ELR (cell line): Measurements from ENCODE around the gene KCNIP4.

Experiments
- DNase-seq: peaks from one replicate; pipeline ENCODE4 v3.0.0-alpha.2; 2015; ENCODE audit warnings: low read depth

KCNIP4 gene

GRCh38 chr4:21046141-21046540 lies 902.4 kb downstream of the KCNIP4 start:
- no peak for DNase-seq

- DNase-seq = no peak
Measured at GRCh38 chr4:21045119-21045518, 903.5 kb downstream of the KCNIP4 start.

- no peak for DNase-seq
Measured at GRCh38 chr4:21041708-21042107, 906.9 kb downstream of the KCNIP4 start.

GRCh38 chr4:21034728-21035127 lies 913.8 kb downstream of the KCNIP4 start:
- DNase-seq = no peak

GRCh38 chr4:21032089-21032645 lies 916.4 kb downstream of the KCNIP4 start:
- DNase-seq = no peak

GRCh38 chr4:21018817-21019216 lies 929.8 kb downstream of the KCNIP4 start:
- no peak for DNase-seq

GRCh38 chr4:21013501-21013900 lies 935.1 kb downstream of the KCNIP4 start:
- DNase-seq = no peak

- peak; percentile 28 for DNase-seq
Measured at GRCh38 chr4:21012851-21013331, 935.7 kb downstream of the KCNIP4 start.

- no peak for DNase-seq
Measured at GRCh38 chr4:21011106-21011505, 937.5 kb downstream of the KCNIP4 start.

- DNase-seq = no peak
Measured at GRCh38 chr4:21009956-21010355, 938.6 kb downstream of the KCNIP4 start.

GRCh38 chr4:21005647-21006046 lies 942.9 kb downstream of the KCNIP4 start:
- no peak for DNase-seq

GRCh38 chr4:21002976-21003375 lies 945.6 kb downstream of the KCNIP4 start:
- no peak for DNase-seq

- no peak for DNase-seq
Measured at GRCh38 chr4:21002286-21002685, 946.3 kb downstream of the KCNIP4 start.

- no peak for DNase-seq
Measured at GRCh38 chr4:21001490-21001889, 947.1 kb downstream of the KCNIP4 start.

GRCh38 chr4:20997886-20998285 lies 950.7 kb downstream of the KCNIP4 start:
- DNase-seq = no peak

GRCh38 chr4:20995610-20996009 lies 953.0 kb downstream of the KCNIP4 start:
- DNase-seq = no peak

GRCh38 chr4:20995015-20995414 lies 953.6 kb downstream of the KCNIP4 start:
- DNase-seq = no peak

- no peak for DNase-seq
Measured at GRCh38 chr4:20992002-20992401, 956.6 kb downstream of the KCNIP4 start.

- DNase-seq = no peak
Measured at GRCh38 chr4:20987191-20987590, 961.4 kb downstream of the KCNIP4 start.

- no peak for DNase-seq
Measured at GRCh38 chr4:20984576-20984836, 964.1 kb downstream of the KCNIP4 start.

GRCh38 chr4:20983763-20984575 lies 964.6 kb downstream of the KCNIP4 start:
- no peak for DNase-seq

GRCh38 chr4:20982544-20982943 lies 966.0 kb downstream of the KCNIP4 start:
- DNase-seq = no peak

- no peak for DNase-seq
Measured at GRCh38 chr4:20960291-20960690, 988.3 kb downstream of the KCNIP4 start.

- DNase-seq = no peak
Measured at GRCh38 chr4:20954541-20954940, 994.0 kb downstream of the KCNIP4 start.
